ENCODE data around the gene TCERG1L.
"Not testable (repeated sequence)": the region's sequence is repeated elsewhere in the genome, so short reads cannot be mapped to it uniquely, and the experiment has no call there.

The TCERG1L gene

GRCh38 chr10:131110241-131110783, 201.2 kb downstream of the TCERG1L start:
- TF ChIP-seq TAF1 (IDR thresholded peaks at IDR 0.05; ENCODE audit: borderline replicate concordance, low read depth, low read length) (no peak), POLR2AphosphoS5 (IDR thresholded peaks at IDR 0.05; ENCODE audit: low read depth, low read length) (no peak), POLR2A (IDR thresholded peaks at IDR 0.05; ENCODE audit: low read depth, low read length) (no peak)
- no peak for FAIRE-seq
- no peak for DNase-seq (ENCODE audit: insufficient read length)

- DNase-seq (ENCODE audit: insufficient read length): no peak
- FAIRE-seq: no peak
- TF ChIP-seq TAF1 (IDR thresholded peaks at IDR 0.05; ENCODE audit: borderline replicate concordance, low read depth, low read length) (no peak), POLR2A (IDR thresholded peaks at IDR 0.05; ENCODE audit: low read depth, low read length) (no peak), POLR2AphosphoS5 (IDR thresholded peaks at IDR 0.05; ENCODE audit: low read depth, low read length) (no peak)
Measured at GRCh38 chr10:131109726-131110125, 201.8 kb downstream of the TCERG1L start.

- no peak for FAIRE-seq
- TF ChIP-seq POLR2AphosphoS5 (IDR thresholded peaks at IDR 0.05; ENCODE audit: low read depth, low read length) (no peak), TAF1 (IDR thresholded peaks at IDR 0.05; ENCODE audit: borderline replicate concordance, low read depth, low read length) (no peak), POLR2A (IDR thresholded peaks at IDR 0.05; ENCODE audit: low read depth, low read length) (no peak)
Measured at GRCh38 chr10:131109291-131109690, 202.2 kb downstream of the TCERG1L start.

GRCh38 chr10:131107970-131108369, 203.6 kb downstream of the TCERG1L start:
- FAIRE-seq (no peak), DNase-seq (ENCODE audit: insufficient read length) (no peak)
- TF ChIP-seq POLR2AphosphoS5 (IDR thresholded peaks at IDR 0.05; ENCODE audit: low read depth, low read length) (no peak), TAF1 (IDR thresholded peaks at IDR 0.05; ENCODE audit: borderline replicate concordance, low read depth, low read length) (no peak), POLR2A (IDR thresholded peaks at IDR 0.05; ENCODE audit: low read depth, low read length) (no peak)

More at GRCh38 chr10:131109291-131109690, 202.2 kb downstream of the TCERG1L start:
- DNase-seq (ENCODE audit: insufficient read length): no peak

GRCh38 chr10:131102676-131103075, 208.8 kb downstream of the TCERG1L start:
- no peak for DNase-seq (ENCODE audit: insufficient read length)
- no peak for TF ChIP-seq TAF1 (IDR thresholded peaks at IDR 0.05; ENCODE audit: borderline replicate concordance, low read depth, low read length)
- no peak for TF ChIP-seq POLR2A (IDR thresholded peaks at IDR 0.05; ENCODE audit: low read depth, low read length)
- TF ChIP-seq POLR2AphosphoS5 (IDR thresholded peaks at IDR 0.05; ENCODE audit: low read depth, low read length): no peak
- no peak for FAIRE-seq

GRCh38 chr10:131102147-131102546, 209.4 kb downstream of the TCERG1L start:
- no peak for DNase-seq (ENCODE audit: insufficient read length)
- FAIRE-seq: no peak
- TF ChIP-seq POLR2A (IDR thresholded peaks at IDR 0.05; ENCODE audit: low read depth, low read length) (no peak), TAF1 (IDR thresholded peaks at IDR 0.05; ENCODE audit: borderline replicate concordance, low read depth, low read length) (no peak), POLR2AphosphoS5 (IDR thresholded peaks at IDR 0.05; ENCODE audit: low read depth, low read length) (no peak)

- FAIRE-seq: not testable (repeated sequence)
Measured at GRCh38 chr10:131100418-131101410, 210.8 kb downstream of the TCERG1L start.

GRCh38 chr10:131099028-131099726, 212.3 kb downstream of the TCERG1L start:
- TF ChIP-seq POLR2AphosphoS5 (IDR thresholded peaks at IDR 0.05; ENCODE audit: low read depth, low read length): no peak
- TF ChIP-seq POLR2A (IDR thresholded peaks at IDR 0.05; ENCODE audit: low read depth, low read length): no peak
- TF ChIP-seq TAF1 (IDR thresholded peaks at IDR 0.05; ENCODE audit: borderline replicate concordance, low read depth, low read length): no peak
- DNase-seq (ENCODE audit: insufficient read length): no peak
- no peak for FAIRE-seq

More at GRCh38 chr10:131100418-131101410, 210.8 kb downstream of the TCERG1L start:
- not testable (repeated sequence) for DNase-seq (ENCODE audit: insufficient read length)

GRCh38 chr10:131098416-131098952, 213.0 kb downstream of the TCERG1L start:
- FAIRE-seq: no peak
- TF ChIP-seq POLR2A (IDR thresholded peaks at IDR 0.05; ENCODE audit: low read depth, low read length): no peak
- no peak for TF ChIP-seq TAF1 (IDR thresholded peaks at IDR 0.05; ENCODE audit: borderline replicate concordance, low read depth, low read length)
- TF ChIP-seq POLR2AphosphoS5 (IDR thresholded peaks at IDR 0.05; ENCODE audit: low read depth, low read length): no peak
- DNase-seq (ENCODE audit: insufficient read length): no peak

GRCh38 chr10:131096031-131096430, 215.5 kb downstream of the TCERG1L start:
- no peak for TF ChIP-seq POLR2A (IDR thresholded peaks at IDR 0.05; ENCODE audit: low read depth, low read length)
- no peak for FAIRE-seq
- DNase-seq (ENCODE audit: insufficient read length): no peak

- no peak for DNase-seq (ENCODE audit: insufficient read length)
- no peak for FAIRE-seq
- no peak for TF ChIP-seq POLR2AphosphoS5 (IDR thresholded peaks at IDR 0.05; ENCODE audit: low read depth, low read length)
- TF ChIP-seq POLR2A (IDR thresholded peaks at IDR 0.05; ENCODE audit: low read depth, low read length): no peak
- TF ChIP-seq TAF1 (IDR thresholded peaks at IDR 0.05; ENCODE audit: borderline replicate concordance, low read depth, low read length): no peak
Measured at GRCh38 chr10:131095313-131095580, 216.3 kb downstream of the TCERG1L start.
